Liver (tissue), 9 donors: Measurements from ENCODE around the gene OTOP3. TPM values are rescaled to one million over a fixed set of nuclear protein-coding genes. Genes with fewer than 3 reads are reported as not detected.

ENCODE experiments used
- DNase-seq: peaks from one replicate; pipeline ENCODE4 v3.0.0-alpha.2; 2017; ENCODE audit warnings: low spot score
- H3K27ac ChIP-seq, 2 donors: one replicate each; pipeline ENCODE4 v1.7.0; 2013; ENCODE audit warnings: inconsistent platforms in 2 of 2, low read length in 2 of 2, control low read depth in 1 of 2, low read depth in 1 of 2, mild to moderate bottlenecking in 1 of 2
- H3K27me3 ChIP-seq, 4 donors: one replicate each; pipeline versions ENCODE4 v1.6.1 to v1.7.0; 2013; ENCODE audit warnings: low read length in 3 of 4, inconsistent platforms in 1 of 4, mild to moderate bottlenecking in 1 of 4, moderate library complexity in 1 of 4; ENCODE audit not compliant: control insufficient read depth in 4 of 4, insufficient read depth in 4 of 4
- H3K36me3 ChIP-seq, 4 donors: one replicate each; pipeline versions ENCODE4 v1.6.1 to v1.7.0; 2013; ENCODE audit warnings: low read length in 3 of 4, mild to moderate bottlenecking in 3 of 4, low read depth in 1 of 4, moderate library complexity in 1 of 4; ENCODE audit not compliant: control insufficient read depth in 4 of 4, insufficient read depth in 3 of 4
- H3K4me1 ChIP-seq, 4 donors: one replicate each; pipeline versions ENCODE4 v1.6.1 to v1.7.0; 2013; ENCODE audit warnings: low read length in 3 of 4, mild to moderate bottlenecking in 3 of 4, moderate library complexity in 1 of 4; ENCODE audit not compliant: control insufficient read depth in 4 of 4, insufficient read depth in 4 of 4
- H3K4me3 ChIP-seq, 3 donors: one replicate each; pipeline versions ENCODE4 v1.6.1 to v1.7.0; 2013; ENCODE audit warnings: low read length in 3 of 3, control low read depth in 1 of 3, low read depth in 1 of 3, mild to moderate bottlenecking in 1 of 3
- H3K9ac ChIP-seq, 2 donors: one replicate each; pipeline ENCODE4 v1.7.0; 2013; ENCODE audit warnings: low read length in 2 of 2, mild to moderate bottlenecking in 2 of 2, moderate library complexity in 2 of 2, control low read depth in 1 of 2, low read depth in 1 of 2
- H3K9me3 ChIP-seq, 4 donors: one replicate each; pipeline versions ENCODE4 v1.6.1 to v1.7.0; 2013; ENCODE audit warnings: low read length in 3 of 4; ENCODE audit not compliant: control insufficient read depth in 4 of 4
- ATF3 ChIP-seq: IDR thresholded peaks from 2 replicates; pipeline ENCODE4 v1.6.1; 2016; ENCODE audit warnings: antibody characterized with exemption
- EGR1 ChIP-seq, 2 donors: IDR thresholded peaks; 2 replicates each; pipeline ENCODE4 v1.6.1; 2016 to 2018; ENCODE audit warnings: antibody characterized with exemption in 2 of 2, low read depth in 2 of 2
- FOXA1 ChIP-seq: IDR thresholded peaks from 2 replicates; pipeline ENCODE4 v1.6.1; 2016; ENCODE audit warnings: antibody characterized with exemption
- FOXA2 ChIP-seq: IDR thresholded peaks from 2 replicates; pipeline ENCODE4 v1.6.1; 2016; ENCODE audit warnings: antibody characterized with exemption
- GABPA ChIP-seq, 2 donors: IDR thresholded peaks in 1 of 2; conservative IDR thresholded peaks in 1 of 2; 2 replicates each; pipeline ENCODE4 v1.6.1; 2016; ENCODE audit warnings: antibody characterized with exemption in 2 of 2, mild to moderate bottlenecking in 1 of 2, moderate library complexity in 1 of 2
- HNF4A ChIP-seq, 2 donors: conservative IDR thresholded peaks; 2 replicates each; pipeline ENCODE4 v1.6.1; 2016; ENCODE audit warnings: antibody characterized with exemption in 2 of 2, mild to moderate bottlenecking in 2 of 2
- HNF4G ChIP-seq: IDR thresholded peaks from 2 replicates; pipeline ENCODE4 v1.6.1; 2016; ENCODE audit warnings: antibody characterized with exemption
- JUND ChIP-seq, 2 donors: IDR thresholded peaks; 2 replicates each; pipeline ENCODE4 v1.6.1; 2016; ENCODE audit warnings: antibody characterized with exemption in 2 of 2
- MAX ChIP-seq: IDR thresholded peaks from 2 replicates; pipeline ENCODE4 v1.6.1; 2016; ENCODE audit warnings: antibody characterized with exemption
- NR2F2 ChIP-seq: IDR thresholded peaks from 2 replicates; pipeline ENCODE4 v1.6.1; 2016; ENCODE audit warnings: antibody characterized with exemption
- RAD21 ChIP-seq, 2 donors: IDR thresholded peaks; 2 replicates each; pipeline ENCODE4 v1.6.1; 2016; ENCODE audit warnings: antibody characterized with exemption in 2 of 2, mild to moderate bottlenecking in 2 of 2
- REST ChIP-seq: IDR thresholded peaks from 2 replicates; pipeline ENCODE4 v1.6.1; 2016; ENCODE audit warnings: antibody characterized with exemption, mild to moderate bottlenecking
- RXRA ChIP-seq, 2 donors: IDR thresholded peaks; 2 replicates each; pipeline ENCODE4 v1.6.1; 2017 to 2018; ENCODE audit warnings: antibody characterized with exemption in 2 of 2, mild to moderate bottlenecking in 1 of 2
- SP1 ChIP-seq: IDR thresholded peaks from 2 replicates; pipeline ENCODE4 v1.6.1; 2018; ENCODE audit warnings: antibody characterized with exemption, mild to moderate bottlenecking
- YY1 ChIP-seq: IDR thresholded peaks from 2 replicates; pipeline ENCODE4 v1.6.1; 2016; ENCODE audit warnings: antibody characterized with exemption, mild to moderate bottlenecking
- ZBTB33 ChIP-seq: IDR thresholded peaks from 2 replicates; pipeline ENCODE4 v1.6.1; 2016; ENCODE audit warnings: antibody characterized with exemption
- WGBS: extraction: QIAGEN DNeasy Blood & Tissue Kit; methylation state at CpG from one replicate; pipeline ENCODE4 v1.1.7; 2013; 5-methylcytosine and 5-hydroxymethylcytosine counted together
- polyA plus RNA-seq, 2 donors: library from polyadenylated mRNA; stranded (reverse) in 1 of 2; unstranded in 1 of 2; fragments of 200-250 nt in 1 of 2; fragments of >200 nt in 1 of 2; fragmentation: Nextera tagmentation in 1 of 2; extraction: Ambion mirVana in 1 of 2; gene quantifications; one replicate each; pipeline versions ENCODE4 v1.2.1 to v1.2.3, GENCODE V29; 2013 to 2015
- total RNA-seq, 2 donors: library from RNA; depleted of rRNA; stranded (reverse); fragments of >200 nt; gene quantifications; one replicate each; pipeline ENCODE4 v1.2.3, GENCODE V29; 2014
- donor health status: healthy.
- donor health status: healthy.
- donor health status: healthy.
- donor health status: healthy.
- donor health status: healthy.

Gene OTOP3
- total and polyA plus RNA-seq, 4 donors = not detected

GRCh38 chr17:74990581-74991105, 54.9 kb downstream of the OTOP3 start:
- Histone ChIP-seq H3K4me3 (no peak overlapping the region), H3K9ac (no peak overlapping the region), H3K36me3 (no peaks in the 10 kb centered on the region), H3K9me3 (no peaks in the 10 kb centered on the region), H3K27me3 (peaks cover 0 to 3% (median 0%) of the 10 kb centered on the region in 4 donors), H3K27ac (no peak overlapping the region), H3K4me1 (peaks cover 3 to 19% (median 12%) of the 10 kb centered on the region in 4 donors)
- no peak for TF ChIP-seq MAX
- WGBS = 94% methylated on average over 10 of the region's 10 CpGs
- DNase-seq = no peak

GRCh38 chr17:74992223-74992622, 56.5 kb downstream of the OTOP3 start:
- no peak for DNase-seq
- TF ChIP-seq NR2F2 (no peak), MAX (no peak), HNF4A (conservative IDR thresholded peaks at IDR 0.05) (no peak), ZBTB33 (no peak), RXRA (IDR thresholded peaks at IDR 0.05) (no peak), EGR1 (IDR thresholded peaks at IDR 0.05; ENCODE audit: low read depth in 2 of 2) (no peak), SP1 (no peak), FOXA1 (no peak), JUND (IDR thresholded peaks at IDR 0.05) (no peak), FOXA2 (no peak), HNF4G (no peak), GABPA (IDR thresholded peaks at IDR 0.05 in 1 of 2, conservative IDR thresholded peaks at IDR 0.05 in 1 of 2) (no peak), ATF3 (no peak), RAD21 (IDR thresholded peaks at IDR 0.05) (no peak), YY1 (no peak), REST (no peak)
- 73% methylated on average over 2 of the region's 2 CpGs for WGBS
- Histone ChIP-seq H3K27ac (no peak overlapping the region), H3K9me3 (no peaks in the 10 kb centered on the region), H3K27me3 (peaks cover 0 to 3% (median 0%) of the 10 kb centered on the region in 4 donors), H3K4me1 (peaks cover under 1 to 14% (median 10%) of the 10 kb centered on the region in 4 donors), H3K36me3 (no peaks in the 10 kb centered on the region), H3K4me3 (no peak overlapping the region), H3K9ac (no peak overlapping the region)
